Activated T-helper 2 cell treated with anti-CD3 and anti-CD28 coated beads, Interferon-gamma antibody, Interleukin-2, Interleukin-4, amounts not matched to agents 10 μg/mL and 5 μg/mL and 100 μg/mL, durations not matched to agents 14 hours and 24 hours and 36 hours (primary cell): ENCODE measurements around the gene OR2T1. TPM values are rescaled to one million over a fixed set of nuclear protein-coding genes. Genes with fewer than 3 reads are reported as not detected.

Experiments used
- DNase-seq: peaks from one replicate; pipeline ENCODE4 v3.0.0; 2021; ENCODE audit warnings: low spot score
- H3K27ac Mint-ChIP-seq: one replicate; pipeline ENCODE4 v1.8.0; 2021; ENCODE audit warnings: mixed read lengths
- H3K27me3 Mint-ChIP-seq: one replicate; pipeline ENCODE4 v1.8.0; 2021; ENCODE audit warnings: low read depth, mixed read lengths
- H3K36me3 Mint-ChIP-seq: one replicate; pipeline ENCODE4 v1.8.0; 2021; ENCODE audit warnings: low read depth, mixed read lengths
- H3K4me1 Mint-ChIP-seq: one replicate; pipeline ENCODE4 v1.8.0; 2021; ENCODE audit warnings: low read depth, mixed read lengths
- H3K4me3 Mint-ChIP-seq: one replicate; pipeline ENCODE4 v1.8.0; 2021; ENCODE audit warnings: low read depth, mild to moderate bottlenecking, moderate library complexity, mixed read lengths
- H3K9me3 Mint-ChIP-seq: one replicate; pipeline ENCODE4 v1.8.0; 2021; ENCODE audit warnings: mixed read lengths
- intact Hi-C: fragments of 100-400 bp; cut with micrococcal nuclease; formaldehyde crosslinking; loops from one replicate; pipeline ENCODE4 v1.15.1; 2023
- total RNA-seq: library from RNA; stranded (reverse); gene quantifications from 2 replicates; pipeline ENCODE4 v1.2.3, GENCODE V29; 2022

The OR2T1 gene
- not detected in 2 replicates for total RNA-seq

- H3K4me1 Mint-ChIP-seq: peaks cover 2% of the 10 kb centered on the region
- no peaks in the 10 kb centered on the region for H3K36me3 Mint-ChIP-seq
- intact Hi-C loops: no loop called here
Measured at GRCh38 chr1:248402748-248403147, at the start of gene OR2T1. Gene OR2T1, plus strand, starts transcription at chr1:248403048. Its CDS starts 3,100 bp downstream, at chr1:248406148.

GRCh38 chr1:248359415-248359814, 43.4 kb upstream of the OR2T1 start:
- Mint-ChIP-seq H3K4me1 (no peaks in the 10 kb centered on the region), H3K27ac (no peak overlapping the region), H3K4me3 (no peak overlapping the region), H3K9me3 (no peaks in the 10 kb centered on the region), H3K27me3 (no peaks in the 10 kb centered on the region), H3K36me3 (no peaks in the 10 kb centered on the region)
- intact Hi-C loops: no loop called here
- no peak for DNase-seq

More at GRCh38 chr1:248402748-248403147, at the start of gene OR2T1:
- Mint-ChIP-seq H3K9me3 (peaks cover 5% of the 10 kb centered on the region), H3K27me3 (no peaks in the 10 kb centered on the region), H3K4me3 (no peak within 1 kb of the TSS), H3K27ac (no peak within 1 kb of the TSS)
- DNase-seq: no peak

- Mint-ChIP-seq H3K9me3 (no peaks in the 10 kb centered on the region), H3K27ac (no peak within 1 kb of the TSS), H3K4me1 (no peaks in the 10 kb centered on the region), H3K27me3 (no peaks in the 10 kb centered on the region), H3K4me3 (no peak within 1 kb of the TSS), H3K36me3 (no peaks in the 10 kb centered on the region)
- no peak for DNase-seq
- intact Hi-C loops: no loop called here
Measured at GRCh38 chr1:248361121-248361715, 41.6 kb upstream of the OR2T1 start, which contains the start of gene OR2T4. Gene OR2T4, plus strand, starts transcription at chr1:248361665. Its CDS starts 0 bp downstream, at chr1:248361665.

GRCh38 chr1:248366609-248367008, 36.2 kb upstream of the OR2T1 start:
- H3K4me1 Mint-ChIP-seq: no peaks in the 10 kb centered on the region
- intact Hi-C loops: no loop called here
- H3K4me3 Mint-ChIP-seq: no peak overlapping the region
- H3K27me3 Mint-ChIP-seq: no peaks in the 10 kb centered on the region
- no peak for DNase-seq
- H3K27ac Mint-ChIP-seq: no peak overlapping the region
- no peaks in the 10 kb centered on the region for H3K9me3 Mint-ChIP-seq
- H3K36me3 Mint-ChIP-seq: no peaks in the 10 kb centered on the region

- H3K4me1 Mint-ChIP-seq: no peaks in the 10 kb centered on the region
- H3K27ac Mint-ChIP-seq: no peak overlapping the region
- no peaks in the 10 kb centered on the region for H3K9me3 Mint-ChIP-seq
- no peaks in the 10 kb centered on the region for H3K36me3 Mint-ChIP-seq
- no peak overlapping the region for H3K4me3 Mint-ChIP-seq
- no peaks in the 10 kb centered on the region for H3K27me3 Mint-ChIP-seq
- intact Hi-C loops: loop anchor here (10.0 kb wide), 1 partner anchor 58 kb away; no protein-coding TSS in a partner anchor
- no peak for DNase-seq
Measured at GRCh38 chr1:248372394-248372793, 30.5 kb upstream of the OR2T1 start.

GRCh38 chr1:248373761-248374160, 29.1 kb upstream of the OR2T1 start:
- intact Hi-C loops: loop anchor here (10.0 kb wide), 1 partner anchor 59 kb away; no protein-coding TSS in a partner anchor
- Mint-ChIP-seq H3K27ac (no peak overlapping the region), H3K27me3 (no peaks in the 10 kb centered on the region), H3K4me1 (no peaks in the 10 kb centered on the region), H3K9me3 (no peaks in the 10 kb centered on the region), H3K4me3 (no peak overlapping the region), H3K36me3 (no peaks in the 10 kb centered on the region)
- DNase-seq: no peak

- Mint-ChIP-seq H3K4me3 (no peak within 1 kb of the TSS), H3K27me3 (no peaks in the 10 kb centered on the region), H3K4me1 (no peaks in the 10 kb centered on the region), H3K36me3 (no peaks in the 10 kb centered on the region), H3K27ac (no peak within 1 kb of the TSS), H3K9me3 (no peaks in the 10 kb centered on the region)
- DNase-seq: no peak
- intact Hi-C loops: loop anchor here (10.0 kb wide), 1 partner anchor 61 kb away; no protein-coding TSS in a partner anchor
Measured at GRCh38 chr1:248375446-248375845, 27.4 kb upstream of the OR2T1 start, which contains the start of gene OR2T6. Gene OR2T6, plus strand, starts transcription at chr1:248375746. Its CDS starts 11,863 bp downstream, at chr1:248387609.

- intact Hi-C loops: loop anchor here (10.0 kb wide), 1 partner anchor 62 kb away; no protein-coding TSS in a partner anchor
- DNase-seq: no peak
- Mint-ChIP-seq H3K4me3 (no peak overlapping the region), H3K4me1 (no peaks in the 10 kb centered on the region), H3K9me3 (no peaks in the 10 kb centered on the region), H3K36me3 (no peaks in the 10 kb centered on the region), H3K27me3 (no peaks in the 10 kb centered on the region), H3K27ac (no peak overlapping the region)
Measured at GRCh38 chr1:248376916-248377315, 25.9 kb upstream of the OR2T1 start.

GRCh38 chr1:248380854-248381253, 22.0 kb upstream of the OR2T1 start:
- H3K36me3 Mint-ChIP-seq: no peaks in the 10 kb centered on the region
- no peaks in the 10 kb centered on the region for H3K4me1 Mint-ChIP-seq
- no peak for DNase-seq
- no peaks in the 10 kb centered on the region for H3K27me3 Mint-ChIP-seq
- H3K9me3 Mint-ChIP-seq: no peaks in the 10 kb centered on the region
- intact Hi-C loops: no loop called here
- no peak overlapping the region for H3K4me3 Mint-ChIP-seq
- no peak overlapping the region for H3K27ac Mint-ChIP-seq

GRCh38 chr1:248388426-248388825, 14.4 kb upstream of the OR2T1 start:
- intact Hi-C loops: no loop called here
- H3K36me3 Mint-ChIP-seq: no peaks in the 10 kb centered on the region
- H3K27me3 Mint-ChIP-seq: no peaks in the 10 kb centered on the region
- H3K9me3 Mint-ChIP-seq: no peaks in the 10 kb centered on the region
- H3K27ac Mint-ChIP-seq: no peak overlapping the region
- DNase-seq: no peak
- no peaks in the 10 kb centered on the region for H3K4me1 Mint-ChIP-seq
- H3K4me3 Mint-ChIP-seq: no peak overlapping the region

- Mint-ChIP-seq H3K27me3 (no peaks in the 10 kb centered on the region), H3K4me3 (no peak overlapping the region), H3K4me1 (no peaks in the 10 kb centered on the region), H3K9me3 (no peaks in the 10 kb centered on the region), H3K36me3 (no peaks in the 10 kb centered on the region), H3K27ac (no peak overlapping the region)
- intact Hi-C loops: no loop called here
- DNase-seq: no peak
Measured at GRCh38 chr1:248393050-248393449, 9.8 kb upstream of the OR2T1 start.

- intact Hi-C loops: loop anchor here (1.0 kb wide), 3 partner anchors 210 to 403 kb away; no protein-coding TSS in a partner anchor
- DNase-seq: no peak
- Mint-ChIP-seq H3K36me3 (no peaks in the 10 kb centered on the region), H3K27ac (no peak overlapping the region), H3K4me1 (peaks cover 2% of the 10 kb centered on the region), H3K27me3 (no peaks in the 10 kb centered on the region), H3K9me3 (peaks cover 5% of the 10 kb centered on the region), H3K4me3 (no peak overlapping the region)
Measured at GRCh38 chr1:248404024-248404423, 1.2 kb downstream of the OR2T1 start.
